Neuronal stem cell (in vitro differentiated cells): ENCODE data around the gene SHROOM1.

Experiments
- DNase-seq: peaks from one replicate; pipeline ENCODE4 v3.0.0-alpha.2; 2013; ENCODE audit warnings: low spot score
- H2AFZ ChIP-seq: one replicate; pipeline ENCODE4 v1.6.1; 2013; ENCODE audit warnings: mild to moderate bottlenecking, low read length, inconsistent platforms
- H2AK5ac ChIP-seq: 2 replicates; pipeline ENCODE4 v1.6.1; 2013; ENCODE audit warnings: low read depth, mild to moderate bottlenecking, inconsistent platforms, low read length, moderate library complexity, mixed read lengths
- H2BK120ac ChIP-seq: 2 replicates; pipeline ENCODE4 v1.6.1; 2013; ENCODE audit warnings: low read depth, mild to moderate bottlenecking, inconsistent platforms, low read length, moderate library complexity, mixed read lengths
- H2BK12ac ChIP-seq: one replicate; pipeline ENCODE4 v1.6.1; 2013; ENCODE audit warnings: low read length, inconsistent platforms
- H2BK15ac ChIP-seq: 2 replicates; pipeline ENCODE4 v1.6.1; 2013; ENCODE audit warnings: mild to moderate bottlenecking, low read length, inconsistent platforms, mixed read lengths
- H2BK5ac ChIP-seq: one replicate; pipeline ENCODE4 v1.6.1; 2013; ENCODE audit warnings: inconsistent platforms, mild to moderate bottlenecking, low read length, moderate library complexity
- H3K14ac ChIP-seq: one replicate; pipeline ENCODE4 v1.6.1; 2013; ENCODE audit warnings: low read length, inconsistent platforms
- H3K18ac ChIP-seq: 2 replicates; pipeline ENCODE4 v1.6.1; 2013; ENCODE audit warnings: low read length, inconsistent platforms
- H3K23ac ChIP-seq: 2 replicates; pipeline ENCODE4 v1.6.1; 2013; ENCODE audit warnings: low read depth, mild to moderate bottlenecking, mixed read lengths, low read length, inconsistent platforms; ENCODE audit not compliant: poor library complexity
- H3K27ac ChIP-seq: replicated peaks from 3 replicates; pipeline ENCODE4 v1.5.1; 2013; ENCODE audit warnings: low read length, inconsistent platforms
- H3K27me3 ChIP-seq, 3 experiments: 2 replicates each; pipeline ENCODE4 v1.6.1; 2013; ENCODE audit warnings: low read length in 3 of 3, mild to moderate bottlenecking in 2 of 3, inconsistent platforms in 1 of 3, low read depth in 1 of 3, mixed read lengths in 1 of 3, moderate library complexity in 1 of 3; ENCODE audit not compliant: control insufficient read depth in 3 of 3, insufficient read depth in 3 of 3
- H3K36me3 ChIP-seq, 2 donors: replicated peaks in 1 of 2; 2 replicates each; pipeline ENCODE4 v1.6.1; 2013; ENCODE audit warnings: low read length in 2 of 2; ENCODE audit not compliant: control insufficient read depth in 2 of 2, insufficient read depth in 2 of 2
- H3K4ac ChIP-seq: 2 replicates; pipeline ENCODE4 v1.6.1; 2013; ENCODE audit warnings: inconsistent platforms, mild to moderate bottlenecking, low read length, moderate library complexity
- H3K4me1 ChIP-seq, 2 donors: 1 replicate in 1 of 2; 2 replicates in 1 of 2; pipeline ENCODE4 v1.6.1; 2013; ENCODE audit warnings: low read length in 2 of 2, low read depth in 1 of 2; ENCODE audit not compliant: control insufficient read depth in 2 of 2, insufficient read depth in 1 of 2
- H3K4me2 ChIP-seq: one replicate; pipeline ENCODE4 v1.6.1; 2013; ENCODE audit warnings: mild to moderate bottlenecking, low read length, inconsistent platforms; ENCODE audit not compliant: insufficient read depth, poor library complexity, severe bottlenecking
- H3K4me3 ChIP-seq, 2 donors: 2 replicates each; pipeline ENCODE4 v1.5.1; 2013; ENCODE audit warnings: low read length in 2 of 2, mild to moderate bottlenecking in 2 of 2, inconsistent platforms in 1 of 2, moderate library complexity in 1 of 2
- H3K79me1 ChIP-seq: one replicate; pipeline ENCODE4 v1.6.1; 2013; ENCODE audit warnings: low read depth, mild to moderate bottlenecking, inconsistent platforms, low read length, moderate library complexity
- H3K9ac ChIP-seq: one replicate; pipeline ENCODE4 v1.6.1; 2013; ENCODE audit warnings: mild to moderate bottlenecking, low read depth, low read length, inconsistent platforms; ENCODE audit not compliant: poor library complexity
- H3K9me3 ChIP-seq, 2 donors: replicated peaks in 1 of 2; 2 replicates each; pipeline versions ENCODE3 to v1.6.1; 2013; ENCODE audit warnings: low read length in 2 of 2, mild to moderate bottlenecking in 2 of 2, inconsistent platforms in 1 of 2, low read depth in 1 of 2, mixed read lengths in 1 of 2, moderate library complexity in 1 of 2; ENCODE audit not compliant: control insufficient read depth in 2 of 2, insufficient read depth in 1 of 2
- H4K8ac ChIP-seq: one replicate; pipeline ENCODE4 v1.6.1; 2013; ENCODE audit warnings: low read depth, mild to moderate bottlenecking, inconsistent platforms, low read length, moderate library complexity
- H4K91ac ChIP-seq: one replicate; pipeline ENCODE4 v1.6.1; 2013; ENCODE audit warnings: low read length, low read depth, mild to moderate bottlenecking, inconsistent platforms; ENCODE audit not compliant: poor library complexity
- WGBS, 2 donors: extraction: QIAGEN DNeasy Blood & Tissue Kit; methylation state at CpG; one replicate each; pipeline ENCODE4 v1.1.7; 2013; ENCODE audit warnings: missing lambda C conversion rate in 2 of 2, mixed read lengths in 1 of 2; ENCODE audit not compliant: insufficient read length in 2 of 2, insufficient replicate concordance in 1 of 2; ENCODE audit errors: extremely low coverage in 2 of 2; 5-methylcytosine and 5-hydroxymethylcytosine counted together

SHROOM1 gene

GRCh38 chr5:132825033-132825833, 5.2 kb downstream of the SHROOM1 start:
- H3K9me3 ChIP-seq: peaks cover 0 to 2% of the 10 kb centered on the region in 2 donors
- no peak overlapping the region for H4K91ac ChIP-seq
- H3K27ac ChIP-seq: no peak overlapping the region
- H2BK5ac ChIP-seq: peak overlapping the region; percentile 32
- H3K9ac ChIP-seq: peak overlapping the region; percentile 56
- peak overlapping the region in 1 of 2 donors; percentile 55 for H3K4me3 ChIP-seq
- no peak overlapping the region for H2AFZ ChIP-seq
- peak overlapping the region; percentile 90 for H2BK120ac ChIP-seq
- H3K79me1 ChIP-seq: peaks cover 3% of the 10 kb centered on the region
- peak overlapping the region; percentile 77 for H3K4me2 ChIP-seq
- peak overlapping the region; percentile 10 for H4K8ac ChIP-seq
- H3K23ac ChIP-seq: peak overlapping the region; percentile 89
- no peak for DNase-seq
- peak overlapping the region; percentile 59 for H2BK15ac ChIP-seq
- H2AK5ac ChIP-seq: peak overlapping the region; percentile 40
- H3K4me1 ChIP-seq: peaks cover 0 to 4% of the 10 kb centered on the region in 2 donors
- H3K27me3 ChIP-seq: peaks cover 15 to 77% (median 77%) of the 10 kb centered on the region in 3 experiments
- no peaks in the 10 kb centered on the region for H3K36me3 ChIP-seq
- peak overlapping the region; percentile 69 for H2BK12ac ChIP-seq
- peak overlapping the region; percentile 26 for H3K14ac ChIP-seq
- peak overlapping the region; percentile 96 for H3K18ac ChIP-seq
- peak overlapping the region; percentile 20 for H3K4ac ChIP-seq
- WGBS, 2 donors: no CpG with 5 or more reads among the region's 71 CpGs

DNA sequence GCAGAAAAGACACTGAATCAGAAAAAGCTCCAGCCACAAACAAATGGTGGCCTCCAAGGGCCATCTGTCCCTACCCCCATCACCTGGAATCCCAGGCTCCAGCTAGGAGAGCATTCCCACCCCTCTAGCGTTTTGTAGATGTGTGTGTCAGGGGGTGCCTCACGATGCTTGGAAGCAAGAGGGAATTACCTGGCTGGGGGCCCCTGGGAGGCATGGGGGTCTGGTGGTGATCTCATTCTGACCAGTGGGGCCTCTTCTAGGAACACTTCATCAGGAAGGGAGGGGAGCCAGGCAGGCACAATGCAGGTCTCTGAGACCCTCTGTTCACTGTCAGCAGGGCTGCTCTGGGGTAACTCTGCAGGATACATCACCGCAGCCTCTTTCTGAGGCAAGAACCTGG, 6.0 kb downstream of the SHROOM1 start:
- no peak for DNase-seq
- H2AK5ac ChIP-seq: peak overlapping the region; percentile 40
- H3K27me3 ChIP-seq: peaks cover 12 to 70% (median 69%) of the 10 kb centered on the region in 3 experiments
- H3K27ac ChIP-seq: no peak overlapping the region
- H2BK5ac ChIP-seq: no peak overlapping the region
- no peak overlapping the region for H2AFZ ChIP-seq
- no peaks in the 10 kb centered on the region for H3K36me3 ChIP-seq
- no peak overlapping the region for H3K4ac ChIP-seq
- H2BK120ac ChIP-seq: no peak overlapping the region
- no peak overlapping the region for H3K18ac ChIP-seq
- H3K4me3 ChIP-seq: no peak overlapping the region
- H3K4me1 ChIP-seq: peaks cover 0 to 4% of the 10 kb centered on the region in 2 donors
- peaks cover 0 to 2% of the 10 kb centered on the region in 2 donors for H3K9me3 ChIP-seq
- no peak overlapping the region for H2BK15ac ChIP-seq
- no peak overlapping the region for H4K91ac ChIP-seq
- no peak overlapping the region for H4K8ac ChIP-seq
- peaks cover 3% of the 10 kb centered on the region for H3K79me1 ChIP-seq
- WGBS, 2 donors: no CpG with 5 or more reads among the region's 3 CpGs
- H3K14ac ChIP-seq: no peak overlapping the region
- H3K9ac ChIP-seq: no peak overlapping the region
- no peak overlapping the region for H2BK12ac ChIP-seq
- no peak overlapping the region for H3K23ac ChIP-seq
- H3K4me2 ChIP-seq: no peak overlapping the region

GRCh38 chr5:132823481-132824050, 6.9 kb downstream of the SHROOM1 start:
- Histone ChIP-seq H2BK12ac (peak overlapping the region; percentile 82), H3K27me3 (peaks cover 12 to 68% (median 61%) of the 10 kb centered on the region in 3 experiments), H3K4me3 (peak overlapping the region in 1 of 2 donors; percentile 58), H3K79me1 (no peaks in the 10 kb centered on the region), H2BK15ac (peak overlapping the region; percentile 98), H2BK120ac (no peak overlapping the region), H4K91ac (no peak overlapping the region), H3K9me3 (peaks cover 0 to 2% of the 10 kb centered on the region in 2 donors), H3K18ac (peak overlapping the region; percentile 92), H2BK5ac (peak overlapping the region; percentile 13), H3K9ac (no peak overlapping the region), H3K36me3 (no peaks in the 10 kb centered on the region), H3K14ac (no peak overlapping the region), H3K4me2 (peak overlapping the region; percentile 86), H3K4me1 (peaks cover 0 to 4% of the 10 kb centered on the region in 2 donors), H4K8ac (peak overlapping the region; percentile 92), H2AFZ (peak overlapping the region; percentile 61), H2AK5ac (peak overlapping the region; percentile 86), H3K4ac (no peak overlapping the region), H3K23ac (no peak overlapping the region), H3K27ac (no peak overlapping the region)
- no CpG with 5 or more reads among the region's 7 CpGs for WGBS, 2 donors
- DNase-seq: no peak
